ENCODE measurements around the gene OTUD7B.

The OTUD7B gene

GRCh38 chr1:150006881-150007421 is 3.6 kb downstream of the OTUD7B start:
- TF ChIP-seq POLR2AphosphoS5 (IDR thresholded peaks at IDR 0.05; ENCODE audit: low read depth, low read length) (no peak), TAF1 (IDR thresholded peaks at IDR 0.05; ENCODE audit: borderline replicate concordance, insufficient read depth, low read length) (no peak), REST (IDR thresholded peaks at IDR 0.05; ENCODE audit: insufficient read depth in 1 of 2, low read depth in 2 of 2, low read length in 2 of 2) (no peak), SIN3A (IDR thresholded peaks at IDR 0.05; ENCODE audit: borderline replicate concordance, insufficient read depth, low read length) (no peak), FOXP2 (optimal IDR thresholded peaks at IDR 0.05; ENCODE audit: borderline replicate concordance, extremely low read depth, extremely low read length, insufficient read depth) (no peak)

DNA sequence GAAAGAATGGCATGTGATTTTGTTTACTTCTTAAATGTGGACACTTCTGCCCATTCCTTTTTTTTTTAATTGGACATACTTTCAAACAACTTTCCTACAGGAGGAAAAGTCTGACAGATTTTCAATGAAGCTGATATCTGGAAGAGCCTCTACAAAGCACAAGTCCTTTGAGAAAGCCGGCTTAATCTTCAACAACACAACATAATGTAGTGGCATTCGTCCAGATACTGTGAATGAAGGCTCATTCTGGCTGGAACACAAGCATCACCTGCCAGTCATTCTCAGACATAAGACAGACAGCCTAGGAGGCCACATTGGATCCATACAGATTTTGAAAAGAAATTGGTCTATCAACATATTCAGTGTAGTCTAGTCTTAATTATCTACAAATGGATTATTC is 4.9 kb downstream of the OTUD7B start:
- TF ChIP-seq TAF1 (IDR thresholded peaks at IDR 0.05; ENCODE audit: borderline replicate concordance, insufficient read depth, low read length) = no peak
- TF ChIP-seq FOXP2 (optimal IDR thresholded peaks at IDR 0.05; ENCODE audit: borderline replicate concordance, extremely low read depth, extremely low read length, insufficient read depth) = no peak
- no peak for TF ChIP-seq REST (IDR thresholded peaks at IDR 0.05; ENCODE audit: insufficient read depth in 1 of 2, low read depth in 2 of 2, low read length in 2 of 2)
- TF ChIP-seq SIN3A (IDR thresholded peaks at IDR 0.05; ENCODE audit: borderline replicate concordance, insufficient read depth, low read length) = no peak
- TF ChIP-seq POLR2AphosphoS5 (IDR thresholded peaks at IDR 0.05; ENCODE audit: low read depth, low read length) = no peak

- no peak for TF ChIP-seq SIN3A (IDR thresholded peaks at IDR 0.05; ENCODE audit: borderline replicate concordance, insufficient read depth, low read length)
Measured at GRCh38 chr1:150003801-150004200, 6.7 kb downstream of the OTUD7B start.

GRCh38 chr1:150002217-150002616 is 8.3 kb downstream of the OTUD7B start:
- no peak for TF ChIP-seq REST (IDR thresholded peaks at IDR 0.05; ENCODE audit: insufficient read depth in 1 of 2, low read depth in 2 of 2, low read length in 2 of 2)
- TF ChIP-seq FOXP2 (optimal IDR thresholded peaks at IDR 0.05; ENCODE audit: borderline replicate concordance, extremely low read depth, extremely low read length, insufficient read depth) = no peak
- TF ChIP-seq SIN3A (IDR thresholded peaks at IDR 0.05; ENCODE audit: borderline replicate concordance, insufficient read depth, low read length) = no peak
- no peak for TF ChIP-seq TAF1 (IDR thresholded peaks at IDR 0.05; ENCODE audit: borderline replicate concordance, insufficient read depth, low read length)
- no peak for TF ChIP-seq POLR2AphosphoS5 (IDR thresholded peaks at IDR 0.05; ENCODE audit: low read depth, low read length)

DNA sequence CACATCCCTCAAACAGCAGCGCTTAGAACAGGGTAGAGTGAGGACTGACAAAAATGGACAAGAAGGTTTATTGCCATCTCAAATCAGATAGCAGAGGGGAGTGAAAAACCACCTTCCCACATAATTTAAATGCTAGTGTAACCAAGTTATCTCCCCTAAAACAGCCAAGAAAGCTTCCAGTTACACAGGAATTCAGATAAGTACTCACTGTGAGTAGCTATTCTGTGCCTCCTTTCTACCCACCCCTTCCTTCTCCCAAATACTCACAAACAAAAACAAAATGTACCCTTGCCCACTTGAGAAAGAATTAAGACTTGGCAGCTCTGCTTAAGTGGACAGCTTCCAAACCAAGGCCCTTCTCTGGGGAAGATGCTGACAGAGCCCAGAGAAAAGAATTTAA is 9.1 kb downstream of the OTUD7B start:
- no peak for TF ChIP-seq SIN3A (IDR thresholded peaks at IDR 0.05; ENCODE audit: borderline replicate concordance, insufficient read depth, low read length)
- TF ChIP-seq FOXP2 (optimal IDR thresholded peaks at IDR 0.05; ENCODE audit: borderline replicate concordance, extremely low read depth, extremely low read length, insufficient read depth) = no peak
- TF ChIP-seq POLR2AphosphoS5 (IDR thresholded peaks at IDR 0.05; ENCODE audit: low read depth, low read length) = no peak
- no peak for TF ChIP-seq REST (IDR thresholded peaks at IDR 0.05; ENCODE audit: insufficient read depth in 1 of 2, low read depth in 2 of 2, low read length in 2 of 2)
- TF ChIP-seq TAF1 (IDR thresholded peaks at IDR 0.05; ENCODE audit: borderline replicate concordance, insufficient read depth, low read length) = no peak

Measured in PFSK-1 (cell line).